HG03139 (cell line): ENCODE measurements around the gene RBM18.

Experiments
- ATAC-seq: cut with Tn5 transposase; IDR thresholded peaks from one replicate; pipeline ENCODE4 v1.9.1; 2021; ENCODE audit not compliant: unreplicated experiment

Gene RBM18, protein sequence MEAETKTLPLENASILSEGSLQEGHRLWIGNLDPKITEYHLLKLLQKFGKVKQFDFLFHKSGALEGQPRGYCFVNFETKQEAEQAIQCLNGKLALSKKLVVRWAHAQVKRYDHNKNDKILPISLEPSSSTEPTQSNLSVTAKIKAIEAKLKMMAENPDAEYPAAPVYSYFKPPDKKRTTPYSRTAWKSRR

DNA sequence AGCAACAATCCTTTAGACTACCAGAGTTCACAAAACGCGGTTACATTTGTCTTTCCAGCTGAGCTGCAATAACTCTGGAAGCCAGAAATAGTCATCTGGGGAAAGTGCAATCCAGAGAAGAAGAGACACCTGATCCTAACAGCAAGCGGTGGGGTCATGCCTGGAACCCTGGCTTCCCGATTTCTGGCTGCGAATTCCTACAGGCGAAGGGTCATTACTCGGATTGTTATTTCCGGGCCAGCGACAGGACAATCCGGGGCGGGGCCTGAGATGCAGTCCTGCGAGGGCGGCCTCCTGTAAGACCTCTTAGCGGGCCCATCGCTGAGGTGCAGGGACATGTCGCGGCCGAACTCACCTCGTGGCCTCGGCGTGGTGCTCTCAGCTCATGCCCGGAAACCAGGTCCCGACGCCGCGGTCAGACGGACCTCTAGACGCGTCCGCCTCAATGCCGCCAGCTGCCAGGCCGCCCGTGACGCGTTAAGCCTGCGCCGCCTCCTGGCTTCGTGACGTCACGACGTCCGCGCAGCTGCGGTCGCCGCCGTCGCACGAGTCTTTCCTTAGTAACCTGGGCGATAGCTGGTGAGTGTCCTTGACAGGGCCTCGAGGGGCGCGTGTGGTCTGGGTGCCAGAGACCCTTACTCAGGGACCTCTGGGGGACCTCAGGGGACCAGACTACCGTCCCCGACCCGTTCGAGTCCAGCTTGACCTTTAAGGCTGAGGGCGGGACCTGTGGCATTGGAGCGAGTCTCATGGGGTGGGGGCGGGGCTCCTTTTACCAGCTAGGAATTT, at the start of gene RBM18, which contains the start of gene MRRF:
Gene RBM18 (minus strand): TSS at position 481 of the 789 bp plus-strand sequence. CDS start 3,348 bp downstream, outside the sequence.
Gene MRRF (plus strand): TSS at position 523 of the 789 bp plus-strand sequence. CDS start 6,010 bp downstream, outside the sequence.
- ATAC-seq, result peak; percentile 85

DNA sequence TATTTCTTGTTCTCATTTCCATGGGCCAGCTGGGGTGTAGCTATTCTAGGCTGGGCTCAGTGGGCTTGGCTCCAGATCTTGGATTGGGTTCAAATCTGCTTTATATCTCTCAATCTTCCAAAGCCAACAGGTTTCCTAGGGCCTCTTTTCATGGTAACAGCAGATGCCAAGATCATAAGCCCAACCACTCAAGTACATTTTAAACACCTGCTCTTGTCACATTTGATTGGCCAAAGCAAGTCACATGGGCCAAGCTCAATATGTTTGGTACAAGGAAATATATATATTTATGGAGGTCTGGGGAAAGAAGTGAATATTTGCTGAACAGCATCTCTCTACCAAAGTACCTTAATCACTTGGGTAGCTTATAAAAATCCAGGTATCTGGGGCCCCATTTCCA, 49.5 kb upstream of the RBM18 start:
- no peak for ATAC-seq

DNA sequence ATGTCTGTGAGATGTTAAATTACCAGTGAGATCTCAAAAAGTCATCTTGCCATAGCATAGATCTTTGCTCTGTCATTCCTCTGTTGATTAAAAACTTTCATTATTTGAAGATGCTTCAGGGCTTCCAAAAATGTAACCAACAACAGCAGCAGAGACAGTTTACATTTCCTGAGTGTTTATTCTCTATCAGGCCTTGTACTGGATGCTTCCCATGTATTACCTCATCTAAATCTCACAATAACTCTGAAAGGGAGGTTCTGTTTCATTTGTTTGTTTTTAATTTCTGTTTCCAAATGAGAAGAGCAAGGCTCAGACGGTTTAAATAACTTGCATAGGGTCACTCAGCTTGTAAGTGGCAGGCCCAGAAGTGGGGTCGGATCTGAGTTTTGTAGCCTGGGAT, 45.2 kb upstream of the RBM18 start:
- no peak for ATAC-seq

DNA sequence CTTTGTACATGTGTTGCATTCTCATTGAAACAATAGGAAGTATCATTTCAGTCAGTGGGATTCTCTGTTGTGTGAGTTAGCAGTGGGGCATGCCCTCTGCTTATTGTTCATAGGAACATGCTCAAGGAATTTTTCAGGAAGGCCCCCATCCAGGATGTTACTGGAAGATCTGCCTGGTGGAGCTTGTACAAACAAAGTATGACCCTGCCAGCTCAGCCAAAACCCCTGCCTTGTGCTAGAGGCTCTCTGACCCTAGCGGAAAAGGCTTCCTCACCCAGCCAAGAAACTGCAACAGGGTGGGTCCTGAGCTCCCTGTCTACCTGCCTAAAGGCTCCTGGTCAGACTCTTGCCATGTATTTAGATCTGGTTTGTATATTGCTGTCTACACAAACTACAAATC, 43.3 kb upstream of the RBM18 start:
- no peak for ATAC-seq

DNA sequence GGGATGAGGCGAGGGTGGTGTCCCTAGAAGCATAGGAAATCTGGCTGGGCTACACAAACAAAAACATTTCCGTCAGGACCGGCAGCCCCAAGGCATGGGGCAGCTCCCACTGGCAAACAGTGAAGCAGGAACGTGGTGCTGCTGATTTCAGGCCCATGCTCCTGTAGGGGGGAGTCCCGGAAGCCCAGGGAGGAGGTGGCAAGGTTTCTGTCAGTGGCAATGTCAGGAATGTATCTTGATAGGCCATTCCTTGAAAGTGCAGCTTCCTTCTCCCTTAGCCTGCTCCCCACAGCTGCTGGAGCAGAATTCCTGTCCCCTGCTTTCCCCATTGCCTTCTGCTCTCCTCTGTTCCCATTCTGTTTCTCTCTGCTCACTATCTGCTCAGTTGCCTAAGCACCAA, 42.4 kb upstream of the RBM18 start:
- ATAC-seq, result no peak

DNA sequence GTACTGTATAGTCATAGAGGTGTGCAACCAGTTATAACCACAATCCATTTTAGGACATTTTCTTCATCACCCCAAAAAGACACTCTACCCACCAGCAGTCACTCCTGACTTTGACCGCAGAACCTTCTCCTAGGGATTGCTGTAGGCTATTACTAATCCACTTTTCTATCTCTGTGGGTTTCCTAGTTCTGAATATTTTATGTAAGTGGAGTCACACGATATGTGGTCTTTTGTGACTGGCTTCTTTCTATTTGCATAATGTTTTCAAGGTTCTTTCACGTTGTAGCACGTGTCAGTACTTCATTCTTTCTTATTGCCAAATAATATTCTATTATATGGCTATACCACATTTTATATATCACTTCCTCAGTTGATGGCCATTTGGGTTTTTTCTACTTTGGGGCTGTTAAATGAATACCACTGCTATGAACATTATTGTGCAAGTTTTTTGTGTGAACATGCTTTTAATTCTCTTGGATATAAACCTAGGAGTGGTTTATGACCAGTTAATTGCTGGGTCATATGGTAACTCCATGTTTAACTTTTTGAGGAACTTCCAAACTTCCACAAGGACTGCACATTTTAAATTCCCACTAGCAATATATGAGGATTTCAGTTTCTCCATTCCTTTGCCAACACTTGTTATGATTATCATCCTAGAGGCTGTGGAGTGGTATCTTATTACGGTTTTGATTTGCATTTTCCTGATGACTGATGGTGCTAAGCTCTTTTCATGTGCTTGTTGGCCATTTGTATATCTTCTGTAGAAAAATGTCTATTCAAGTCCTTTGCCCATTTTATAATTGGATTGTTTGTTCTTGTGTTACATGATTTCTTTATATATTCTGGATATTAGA, 37.8 kb upstream of the RBM18 start:
- no peak for ATAC-seq

DNA sequence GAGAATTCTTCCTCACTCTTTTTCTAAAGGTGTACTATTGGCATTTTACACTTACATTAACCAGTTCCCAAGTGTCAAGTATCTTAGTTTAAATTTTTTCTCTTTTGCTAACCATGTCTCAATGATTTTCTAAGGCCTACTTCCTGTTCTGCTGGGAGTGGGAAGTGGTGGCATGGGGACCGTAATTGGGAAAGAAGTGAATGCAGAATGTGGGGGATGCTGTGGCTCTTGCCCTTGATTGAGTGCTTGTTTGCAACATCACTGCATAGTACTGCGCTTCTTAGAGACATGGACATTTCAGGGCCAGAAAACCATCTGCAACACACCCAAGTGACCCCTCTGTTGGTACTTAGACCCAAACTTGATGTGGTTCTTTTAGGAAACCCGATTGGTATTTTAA, 32.9 kb upstream of the RBM18 start:
- ATAC-seq, result no peak

DNA sequence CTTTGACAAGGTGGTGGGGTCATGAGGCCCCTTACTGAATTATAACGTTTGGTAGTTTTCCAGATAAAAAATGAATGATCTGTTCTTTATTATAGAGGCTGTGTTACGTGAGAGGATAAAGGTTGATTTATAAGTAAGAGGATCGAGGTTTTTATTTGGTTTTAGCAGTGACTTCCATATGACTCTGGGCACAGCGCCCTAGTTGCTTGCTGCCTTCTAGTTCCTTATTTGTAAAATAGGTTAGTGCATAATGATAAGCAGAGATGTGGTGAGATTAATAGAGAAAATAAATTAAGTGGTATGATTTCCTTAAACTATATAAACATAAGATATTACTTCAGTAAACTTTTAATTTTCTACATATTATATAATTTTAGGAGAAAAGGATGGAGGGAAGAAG, 29.9 kb upstream of the RBM18 start:
- ATAC-seq, result no peak

DNA sequence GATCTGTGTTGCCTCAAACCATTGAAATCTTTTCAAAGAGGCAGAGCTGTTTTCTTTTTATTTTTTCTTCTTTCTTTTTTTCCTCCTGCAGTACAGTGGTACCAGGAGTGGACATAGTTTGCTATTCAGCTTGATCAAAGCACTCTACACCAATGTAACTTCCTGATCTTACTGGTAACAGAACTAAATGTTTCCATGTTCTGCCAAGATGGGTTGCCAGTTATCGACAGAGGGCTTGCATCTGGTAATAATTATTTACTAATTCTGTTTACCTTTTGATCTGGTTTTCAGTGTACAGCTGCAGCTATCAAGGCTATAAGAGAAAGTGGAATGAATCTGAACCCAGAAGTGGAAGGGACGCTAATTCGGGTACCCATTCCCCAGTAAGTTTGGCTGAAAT, 26.8 kb upstream of the RBM18 start:
- ATAC-seq, result no peak

DNA sequence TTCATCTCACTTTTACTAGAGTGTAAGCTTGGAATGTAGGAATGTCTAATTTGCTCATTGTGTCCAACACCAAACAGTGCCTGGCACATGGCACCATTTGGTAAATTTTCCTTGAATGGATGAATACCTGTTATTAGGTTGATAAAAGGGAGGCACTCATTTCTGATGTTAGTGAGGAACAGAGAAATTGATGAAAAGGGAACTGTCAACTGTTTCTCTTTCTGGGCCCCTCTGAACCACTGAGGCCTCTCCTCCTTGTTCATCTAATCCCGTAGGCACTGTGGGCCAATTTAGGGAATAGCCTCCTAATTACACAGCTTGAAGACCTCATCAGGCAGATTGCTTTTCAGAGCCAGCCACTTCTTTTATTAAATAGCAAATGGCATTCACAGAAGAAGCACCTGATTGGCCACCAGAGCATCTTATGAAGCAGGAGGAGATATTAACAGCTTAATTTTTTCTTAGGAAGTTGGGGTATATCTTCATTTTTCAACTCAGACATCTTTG, 22.6 kb upstream of the RBM18 start:
- no peak for ATAC-seq

DNA sequence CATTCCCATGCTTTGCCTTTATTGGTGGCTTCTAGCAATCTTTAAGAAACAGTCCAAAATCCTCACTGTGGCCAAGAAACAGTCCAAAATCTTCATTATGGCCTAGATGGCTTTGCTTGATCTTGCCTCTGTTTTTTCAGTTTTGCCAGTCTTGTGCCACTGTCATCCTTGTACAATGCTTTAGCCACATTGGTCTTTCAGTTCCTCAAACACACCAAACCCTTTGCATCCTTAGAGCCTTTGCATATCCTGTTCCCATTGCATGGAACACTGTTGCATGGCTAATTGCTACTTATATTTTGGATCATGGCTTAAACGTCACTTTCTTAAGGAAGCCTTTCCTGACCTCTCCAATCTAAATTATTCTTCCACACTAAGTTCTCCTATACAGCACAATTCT, 22.1 kb upstream of the RBM18 start:
- ATAC-seq, result peak; percentile 59

DNA sequence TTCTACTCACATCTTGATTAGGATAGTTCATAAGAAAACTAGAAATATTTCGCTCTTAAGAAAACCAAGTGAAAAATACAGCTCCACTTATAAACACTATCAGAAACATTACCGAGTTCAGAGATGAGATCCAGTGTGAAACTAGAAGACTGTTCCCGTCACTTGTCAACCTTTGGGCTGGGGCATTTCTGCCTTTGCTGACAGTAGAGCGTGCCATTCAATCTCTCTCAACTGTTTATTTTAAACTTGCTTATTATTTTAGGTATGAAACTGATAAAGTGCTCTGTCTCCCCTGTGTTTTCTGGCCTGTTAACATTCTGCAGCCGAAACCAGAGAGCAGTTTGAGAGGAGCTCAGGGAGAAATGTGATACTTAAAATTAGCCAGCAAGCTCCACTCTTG, 16.7 kb upstream of the RBM18 start:
- no peak for ATAC-seq

DNA sequence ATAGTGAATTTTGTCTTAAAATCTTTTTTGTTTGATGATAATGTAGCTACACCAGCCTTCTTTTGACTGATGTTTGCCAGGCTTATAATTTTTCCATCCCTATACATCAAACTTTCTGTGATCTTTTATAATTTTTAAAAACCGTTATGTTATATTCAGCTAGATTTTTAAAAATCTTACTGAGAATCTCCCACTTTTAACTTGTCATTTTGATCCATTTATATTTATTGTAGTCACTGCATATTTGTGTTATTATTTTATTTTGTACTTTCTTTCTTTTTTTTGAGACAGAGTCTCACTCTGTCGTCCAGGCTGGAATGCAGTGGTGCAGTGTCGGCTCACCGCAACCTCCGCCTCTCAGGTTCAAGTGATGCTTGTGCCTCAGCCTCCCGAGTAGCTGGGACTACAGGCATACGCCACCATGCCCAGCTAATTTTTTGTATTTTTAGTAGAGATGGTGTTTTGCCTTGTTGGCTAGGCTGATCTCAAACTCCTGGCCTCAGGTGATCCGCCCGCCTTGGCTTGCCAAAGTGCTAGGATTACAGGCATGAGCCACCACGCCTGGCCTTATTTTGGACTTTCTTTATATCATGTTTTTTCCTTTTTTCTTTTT, 12.8 kb upstream of the RBM18 start:
- no peak for ATAC-seq

DNA sequence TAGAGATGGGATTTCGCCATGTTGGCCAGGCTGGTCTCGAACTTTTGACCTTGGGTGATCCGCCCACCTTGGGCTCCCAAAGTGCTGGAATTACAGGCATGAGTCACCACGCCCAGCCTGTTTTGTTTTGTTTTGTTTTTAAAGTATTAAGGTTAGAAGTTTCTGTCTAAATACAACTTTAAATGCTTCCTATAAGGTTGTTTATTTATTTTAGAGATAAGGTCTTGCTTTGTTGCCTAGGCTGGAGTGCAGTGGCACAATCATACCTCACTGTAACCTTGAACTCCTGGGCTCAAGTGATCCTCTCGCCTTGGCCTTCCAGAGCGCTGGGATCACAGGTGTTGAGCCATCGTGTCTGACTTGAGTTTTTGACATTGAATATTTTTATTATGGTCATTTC, 11.5 kb upstream of the RBM18 start:
- no peak for ATAC-seq

DNA sequence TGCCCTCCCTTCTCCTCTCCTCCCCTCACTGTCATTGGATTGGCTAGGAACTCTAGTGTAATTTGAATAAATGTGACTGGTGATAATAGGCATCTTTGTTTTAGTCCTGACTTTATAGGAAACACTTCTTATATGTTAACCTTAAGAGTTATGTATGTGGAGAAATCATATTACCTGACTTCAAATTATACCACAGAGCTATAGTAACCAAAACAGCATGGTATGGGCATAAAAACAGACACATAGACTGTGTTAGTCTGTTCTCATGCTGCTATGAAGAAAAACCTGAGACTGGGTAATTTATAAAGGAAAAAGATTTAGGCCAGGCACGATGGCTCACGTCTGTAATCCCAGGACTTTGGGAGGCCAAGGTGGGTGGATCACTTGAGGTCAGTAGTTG, 9.4 kb upstream of the RBM18 start:
- no peak for ATAC-seq

DNA sequence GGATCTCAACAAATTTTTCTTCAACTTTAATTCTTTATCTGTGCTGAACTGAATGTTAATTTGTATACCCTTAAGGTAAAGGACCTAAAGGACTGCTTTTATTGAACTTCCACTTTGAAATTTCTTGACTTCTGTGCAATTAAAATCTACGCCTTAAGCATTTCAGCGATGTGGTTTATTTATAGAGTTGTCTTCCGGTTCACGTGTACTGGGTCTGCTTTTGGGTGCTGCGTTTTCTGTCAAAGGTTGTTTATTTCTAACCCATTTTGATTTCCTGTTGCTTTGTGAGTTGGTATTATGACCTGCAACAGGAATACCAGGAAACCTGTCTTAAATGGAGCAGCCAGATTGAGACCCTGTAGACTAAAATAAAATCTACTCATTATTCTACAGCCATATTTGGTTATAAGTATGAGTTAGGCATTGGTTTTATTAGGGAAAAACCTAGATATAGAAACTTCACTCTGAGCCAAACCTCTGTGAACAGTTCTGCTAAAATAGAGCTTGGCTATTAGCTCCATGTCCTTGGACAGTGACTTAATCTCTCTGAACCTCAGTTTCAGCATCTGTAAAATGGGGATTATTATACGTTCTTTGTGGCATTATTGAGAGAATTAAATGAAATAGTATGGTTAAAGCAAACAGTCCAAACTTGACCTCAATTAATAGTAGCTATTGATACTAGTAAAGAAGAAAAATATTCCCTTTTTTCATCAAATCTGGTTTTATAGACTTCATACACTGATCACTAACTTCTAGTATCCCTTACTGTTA, 3.6 kb upstream of the RBM18 start:
- ATAC-seq, result no peak

DNA sequence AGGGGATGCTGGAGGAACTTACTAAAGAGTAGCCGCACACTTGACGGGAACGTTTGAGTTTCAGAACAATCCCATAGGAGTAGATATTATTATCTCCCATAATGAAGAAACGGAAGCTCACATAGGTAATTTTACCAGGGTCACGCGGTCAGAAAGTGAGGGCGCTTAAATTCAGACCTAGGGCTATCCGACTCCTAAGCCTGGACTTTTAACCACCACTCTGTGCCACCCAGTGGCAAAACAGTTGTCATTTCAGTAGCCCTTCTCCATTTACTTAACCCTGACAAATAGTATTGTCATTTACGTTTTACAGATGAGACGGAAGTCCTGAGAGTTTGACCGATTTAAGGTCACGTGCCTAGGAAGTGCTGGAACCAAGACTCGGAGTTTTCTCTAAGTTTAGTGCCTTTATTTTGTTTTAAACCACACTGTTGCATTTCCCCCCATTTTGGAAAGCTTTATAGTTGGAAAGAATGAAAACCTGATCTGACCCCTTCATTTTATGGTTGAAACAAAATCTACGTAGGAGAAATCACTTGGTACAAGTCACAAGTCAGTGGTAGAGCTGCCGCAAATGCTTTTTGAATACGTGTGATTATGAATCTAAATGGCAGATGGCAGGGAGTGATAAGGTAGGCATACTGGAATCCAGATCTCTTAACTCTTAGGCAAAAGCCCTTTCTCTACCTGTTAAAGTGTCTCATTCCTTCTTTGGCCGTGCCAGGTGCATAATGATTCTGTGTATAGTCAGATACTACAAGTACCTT, 692 bp upstream of the RBM18 start:
- ATAC-seq, result peak; percentile 20

DNA sequence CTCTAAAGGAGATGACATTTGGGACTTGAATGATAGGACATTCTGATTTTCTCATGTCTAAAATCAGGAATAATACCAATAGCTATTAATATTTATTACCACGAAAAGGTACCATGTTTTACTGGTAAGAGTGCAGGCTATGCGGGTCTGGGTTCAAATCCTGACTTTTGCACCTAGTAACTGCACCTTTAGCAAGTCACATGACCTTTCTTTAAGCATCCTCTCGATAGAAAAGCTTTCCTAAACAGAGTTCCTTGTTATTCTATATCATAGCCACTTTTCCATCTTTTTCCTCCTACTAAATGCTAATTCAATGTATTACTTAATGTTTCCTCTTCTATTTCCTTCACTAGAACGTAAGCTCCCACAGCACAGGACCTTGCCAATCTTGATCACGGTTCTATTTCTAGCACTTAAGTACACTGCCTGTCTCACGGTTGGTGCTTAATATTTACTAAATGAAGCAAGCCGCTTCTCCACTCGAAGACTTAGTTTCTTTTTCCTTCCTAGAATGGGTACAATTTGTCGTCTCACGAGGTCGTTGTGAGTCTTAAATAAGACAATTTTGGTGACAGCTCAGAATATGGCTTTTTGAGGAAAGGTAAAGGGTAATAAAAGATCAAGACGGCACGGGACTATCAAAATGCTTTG, 816 bp downstream of the RBM18 start:
- no peak for ATAC-seq

DNA sequence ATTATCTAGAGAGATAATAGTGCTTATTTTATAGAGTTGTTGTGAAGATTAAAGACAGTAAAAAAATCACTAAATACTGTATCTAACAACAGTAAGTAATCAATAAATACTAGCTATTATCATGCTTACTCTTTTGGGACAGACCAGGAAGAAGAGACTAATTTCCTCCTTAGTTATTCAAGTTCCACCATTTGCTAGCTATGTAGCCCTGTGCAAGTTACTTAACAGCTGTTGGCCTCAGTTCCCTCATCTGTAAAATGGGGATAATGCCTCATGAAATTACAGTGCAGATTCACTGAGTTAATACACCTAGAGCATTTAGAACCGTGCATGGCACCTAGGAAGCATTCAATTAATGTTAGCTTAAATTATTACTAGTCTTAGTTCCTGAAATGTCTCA, 2.6 kb downstream of the RBM18 start:
- no peak for ATAC-seq
